HL-60 (cell line): Measurements from ENCODE around the gene CNIH2.

Source experiments
- GABPA ChIP-seq: IDR thresholded peaks from 2 replicates; pipeline ENCODE4 v1.6.1; 2012; ENCODE audit warnings: low read depth
- POLR2AphosphoS5 ChIP-seq: IDR thresholded peaks from 2 replicates; pipeline ENCODE4 v1.6.1; 2012; ENCODE audit warnings: low read depth
- REST ChIP-seq: IDR thresholded peaks from 2 replicates; pipeline ENCODE4 v1.6.1; 2012; ENCODE audit warnings: low read depth; ENCODE audit not compliant: insufficient replicate concordance
- SPI1 ChIP-seq: IDR thresholded peaks from 2 replicates; pipeline ENCODE4 v1.6.1; 2012; ENCODE audit warnings: low read depth, mild to moderate bottlenecking, borderline replicate concordance
- TF ChIP-seq, protein P1 (sequence below): IDR thresholded peaks from one replicate; pipeline ENCODE4 v1.5.1; 2011; ENCODE audit warnings: low read length, control low read depth, inconsistent platforms; ENCODE audit not compliant: insufficient read depth

DNA sequence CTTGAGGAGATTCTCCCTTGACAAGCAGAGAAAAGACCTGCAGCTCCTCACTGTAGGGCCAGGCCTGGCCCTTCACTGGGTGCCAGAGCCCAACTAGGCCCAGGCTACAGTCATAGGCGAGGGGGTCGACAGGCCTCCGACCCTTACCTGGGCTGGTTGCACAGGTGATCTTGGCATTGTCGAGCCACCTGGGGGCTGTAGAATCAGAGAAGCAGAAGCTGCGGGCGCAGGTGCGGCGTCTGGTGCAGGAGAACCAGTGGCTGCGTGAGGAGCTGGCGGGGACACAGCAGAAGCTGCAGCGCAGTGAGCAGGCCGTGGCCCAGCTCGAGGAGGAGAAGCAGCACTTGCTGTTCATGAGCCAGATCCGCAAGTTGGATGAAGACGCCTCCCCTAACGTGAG lies 16.4 kb upstream of the CNIH2 start:
- TF ChIP-seq, protein P1, sequence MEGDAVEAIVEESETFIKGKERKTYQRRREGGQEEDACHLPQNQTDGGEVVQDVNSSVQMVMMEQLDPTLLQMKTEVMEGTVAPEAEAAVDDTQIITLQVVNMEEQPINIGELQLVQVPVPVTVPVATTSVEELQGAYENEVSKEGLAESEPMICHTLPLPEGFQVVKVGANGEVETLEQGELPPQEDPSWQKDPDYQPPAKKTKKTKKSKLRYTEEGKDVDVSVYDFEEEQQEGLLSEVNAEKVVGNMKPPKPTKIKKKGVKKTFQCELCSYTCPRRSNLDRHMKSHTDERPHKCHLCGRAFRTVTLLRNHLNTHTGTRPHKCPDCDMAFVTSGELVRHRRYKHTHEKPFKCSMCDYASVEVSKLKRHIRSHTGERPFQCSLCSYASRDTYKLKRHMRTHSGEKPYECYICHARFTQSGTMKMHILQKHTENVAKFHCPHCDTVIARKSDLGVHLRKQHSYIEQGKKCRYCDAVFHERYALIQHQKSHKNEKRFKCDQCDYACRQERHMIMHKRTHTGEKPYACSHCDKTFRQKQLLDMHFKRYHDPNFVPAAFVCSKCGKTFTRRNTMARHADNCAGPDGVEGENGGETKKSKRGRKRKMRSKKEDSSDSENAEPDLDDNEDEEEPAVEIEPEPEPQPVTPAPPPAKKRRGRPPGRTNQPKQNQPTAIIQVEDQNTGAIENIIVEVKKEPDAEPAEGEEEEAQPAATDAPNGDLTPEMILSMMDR = no peak
- TF ChIP-seq POLR2AphosphoS5 = no peak
- no peak for TF ChIP-seq GABPA
- TF ChIP-seq REST = no peak
- TF ChIP-seq SPI1 = no peak
